Measurements from ENCODE around the gene IBSP.

IBSP gene, protein sequence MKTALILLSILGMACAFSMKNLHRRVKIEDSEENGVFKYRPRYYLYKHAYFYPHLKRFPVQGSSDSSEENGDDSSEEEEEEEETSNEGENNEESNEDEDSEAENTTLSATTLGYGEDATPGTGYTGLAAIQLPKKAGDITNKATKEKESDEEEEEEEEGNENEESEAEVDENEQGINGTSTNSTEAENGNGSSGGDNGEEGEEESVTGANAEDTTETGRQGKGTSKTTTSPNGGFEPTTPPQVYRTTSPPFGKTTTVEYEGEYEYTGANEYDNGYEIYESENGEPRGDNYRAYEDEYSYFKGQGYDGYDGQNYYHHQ

DNA sequence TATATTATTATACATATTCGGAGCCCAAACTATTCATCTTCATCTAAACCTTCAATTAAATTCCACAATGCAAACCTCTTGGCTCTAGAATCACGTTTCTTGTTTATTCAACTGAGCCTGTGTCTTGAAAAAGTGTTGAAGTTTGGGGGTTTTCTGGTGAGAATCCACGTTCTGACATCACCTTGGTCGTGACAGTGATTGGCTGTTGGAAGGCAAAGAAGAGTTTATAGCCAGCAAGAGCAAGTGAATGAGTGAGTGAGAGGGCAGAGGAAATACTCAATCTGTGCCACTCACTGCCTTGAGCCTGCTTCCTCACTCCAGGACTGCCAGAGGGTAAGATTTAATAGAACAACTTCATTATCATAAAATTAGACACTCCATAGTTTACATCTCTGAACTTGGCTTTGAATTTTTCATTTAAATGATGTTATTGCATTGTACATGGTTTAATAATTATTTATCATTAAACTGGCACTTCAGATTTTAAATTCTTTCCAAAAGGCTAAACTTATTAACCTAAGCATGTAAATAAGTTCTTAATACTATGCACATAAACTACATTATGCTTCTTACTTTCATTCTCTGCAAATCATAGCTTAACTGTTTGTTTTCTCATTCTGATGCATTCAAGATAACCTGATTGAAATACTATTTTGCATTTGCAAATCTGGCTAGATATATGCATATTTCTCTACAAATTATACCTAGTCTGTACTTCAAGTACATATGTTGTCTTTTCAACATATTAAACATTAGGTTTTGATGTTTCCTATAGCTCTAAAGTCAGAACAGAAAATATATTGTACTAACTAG, at the start of gene IBSP:
Gene IBSP (plus strand): TSS at position 254 of the 813 bp plus-strand sequence. CDS start 2,808 bp downstream, outside the sequence.
- H3K36me3 ChIP-seq, result no peaks in the 10 kb centered on the region
- H3K4me2 ChIP-seq, result no peak within 1 kb of the TSS
- no peak within 1 kb of the TSS for H3K27ac ChIP-seq
- no peak within 1 kb of the TSS for H3K4me3 ChIP-seq
- no peak for TF ChIP-seq Cebpa-rat (IDR thresholded peaks at IDR 0.05)
- no peak within 1 kb of the TSS for H3K9ac ChIP-seq
- H3K4me1 ChIP-seq, result no peaks in the 10 kb centered on the region
- no peaks in the 10 kb centered on the region for H3K27me3 ChIP-seq
- no peaks in the 10 kb centered on the region for H4K20me1 ChIP-seq
- no peaks in the 10 kb centered on the region for H3K9me3 ChIP-seq

DNA sequence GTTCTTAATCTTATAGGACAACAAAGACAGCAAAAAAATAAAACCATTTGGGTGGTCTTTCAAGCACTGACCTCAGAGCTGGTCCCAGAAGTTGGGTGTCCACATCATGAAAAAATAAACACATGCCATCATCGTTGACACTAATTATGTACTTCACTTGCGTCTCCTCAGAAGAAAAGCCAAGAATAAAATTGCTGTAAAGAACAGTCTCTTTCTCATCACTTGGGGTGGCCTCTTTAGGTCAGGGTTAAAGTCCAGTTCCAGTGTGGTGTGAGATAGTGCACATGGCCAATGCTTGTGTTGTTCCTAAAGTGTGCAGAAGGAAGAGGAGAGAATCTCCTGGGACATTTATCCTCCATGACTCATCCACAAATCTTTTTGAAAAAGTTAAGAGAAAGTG, 49.5 kb upstream of the IBSP start:
- TF ChIP-seq Cebpa-rat (IDR thresholded peaks at IDR 0.05), result no peak
- H3K36me3 ChIP-seq, result 0 out of 2 replicates have a peak, but pooled peaks cover 5% of the 10 kb centered on the region

DNA sequence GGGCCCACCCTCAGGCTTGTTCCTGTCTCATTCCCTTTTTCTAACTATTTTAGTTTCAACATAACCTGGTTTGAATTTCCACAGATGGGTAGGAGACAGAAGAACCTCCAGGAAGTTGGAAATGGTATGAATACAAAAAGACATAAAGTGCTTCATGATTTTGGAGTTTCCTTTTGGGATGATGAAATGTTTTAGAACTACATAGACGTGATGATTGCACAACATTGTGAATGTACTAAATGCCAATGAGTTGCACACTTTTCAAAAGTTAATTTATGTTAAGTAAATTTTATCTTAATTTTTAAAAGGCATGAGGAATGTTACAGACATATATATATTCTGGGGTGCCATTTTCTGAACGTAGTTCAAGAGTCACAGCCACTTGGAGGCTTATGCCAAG, 41.1 kb upstream of the IBSP start:
- Histone ChIP-seq H3K36me3 (no peaks in the 10 kb centered on the region), H3K27me3 (no peaks in the 10 kb centered on the region), H3K27ac (no peak overlapping the region), H3K9me3 (peaks cover 6% of the 10 kb centered on the region), H4K20me1 (no peaks in the 10 kb centered on the region), H3K4me2 (no peak overlapping the region), H3K4me1 (no peaks in the 10 kb centered on the region), H3K4me3 (no peak overlapping the region), H3K9ac (no peak overlapping the region)
- 0 out of 2 replicates have a peak, but pooled peaks have one; percentile 14 for TF ChIP-seq Cebpa-rat (IDR thresholded peaks at IDR 0.05)

More for the DNA sequence above, 49.5 kb upstream of the IBSP start:
- no peak overlapping the region for H3K4me2 ChIP-seq
- H3K9me3 ChIP-seq, result peaks cover 27% of the 10 kb centered on the region
- no peaks in the 10 kb centered on the region for H3K27me3 ChIP-seq
- H3K27ac ChIP-seq, result no peak overlapping the region
- H3K4me1 ChIP-seq, result no peaks in the 10 kb centered on the region
- no peak overlapping the region for H3K9ac ChIP-seq
- no peaks in the 10 kb centered on the region for H4K20me1 ChIP-seq
- H3K4me3 ChIP-seq, result no peak overlapping the region

DNA sequence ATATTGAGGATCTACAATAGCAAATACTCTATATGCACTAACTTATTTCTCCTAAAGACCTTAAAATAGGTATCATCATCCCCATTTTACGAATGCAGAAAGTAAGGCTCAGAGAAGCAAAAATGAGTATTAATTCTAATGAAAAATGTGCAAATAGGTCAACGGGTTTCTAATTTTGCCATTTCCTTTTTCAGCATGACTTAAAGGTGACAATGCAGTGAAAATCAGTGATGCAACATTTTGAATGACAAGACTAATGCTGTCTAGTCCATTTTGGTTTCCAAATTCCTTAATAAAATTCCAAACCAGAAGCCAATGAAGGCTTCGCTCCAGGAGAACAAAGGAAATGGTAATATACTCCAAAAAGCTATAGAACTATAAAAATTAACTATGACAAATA, 37.0 kb upstream of the IBSP start:
- H3K27ac ChIP-seq, result no peak overlapping the region
- H4K20me1 ChIP-seq, result no peaks in the 10 kb centered on the region
- H3K4me1 ChIP-seq, result no peaks in the 10 kb centered on the region
- H3K4me3 ChIP-seq, result no peak overlapping the region
- H3K9me3 ChIP-seq, result no peaks in the 10 kb centered on the region
- no peak for TF ChIP-seq Cebpa-rat (IDR thresholded peaks at IDR 0.05)
- H3K36me3 ChIP-seq, result no peaks in the 10 kb centered on the region
- H3K9ac ChIP-seq, result no peak overlapping the region
- no peaks in the 10 kb centered on the region for H3K27me3 ChIP-seq
- no peak overlapping the region for H3K4me2 ChIP-seq

- Histone ChIP-seq H3K27me3 (no peaks in the 10 kb centered on the region), H3K9ac (no peak overlapping the region), H3K4me1 (no peaks in the 10 kb centered on the region), H3K9me3 (no peaks in the 10 kb centered on the region), H3K36me3 (no peaks in the 10 kb centered on the region), H4K20me1 (no peaks in the 10 kb centered on the region), H3K4me3 (no peak overlapping the region), H3K27ac (no peak overlapping the region), H3K4me2 (no peak overlapping the region)
- TF ChIP-seq Cebpa-rat (IDR thresholded peaks at IDR 0.05), result no peak
Observed at GRCh38 chr4:87781569-87781968, 17.8 kb upstream of the IBSP start.

- Histone ChIP-seq H3K27ac (no peak overlapping the region), H3K36me3 (no peaks in the 10 kb centered on the region), H3K27me3 (no peaks in the 10 kb centered on the region), H4K20me1 (no peaks in the 10 kb centered on the region), H3K4me3 (no peak overlapping the region), H3K9ac (no peak overlapping the region), H3K4me2 (no peak overlapping the region), H3K4me1 (no peaks in the 10 kb centered on the region), H3K9me3 (no peaks in the 10 kb centered on the region)
- TF ChIP-seq Cebpa-rat (IDR thresholded peaks at IDR 0.05), result no peak
Observed at GRCh38 chr4:87783781-87784180, 15.6 kb upstream of the IBSP start.

DNA sequence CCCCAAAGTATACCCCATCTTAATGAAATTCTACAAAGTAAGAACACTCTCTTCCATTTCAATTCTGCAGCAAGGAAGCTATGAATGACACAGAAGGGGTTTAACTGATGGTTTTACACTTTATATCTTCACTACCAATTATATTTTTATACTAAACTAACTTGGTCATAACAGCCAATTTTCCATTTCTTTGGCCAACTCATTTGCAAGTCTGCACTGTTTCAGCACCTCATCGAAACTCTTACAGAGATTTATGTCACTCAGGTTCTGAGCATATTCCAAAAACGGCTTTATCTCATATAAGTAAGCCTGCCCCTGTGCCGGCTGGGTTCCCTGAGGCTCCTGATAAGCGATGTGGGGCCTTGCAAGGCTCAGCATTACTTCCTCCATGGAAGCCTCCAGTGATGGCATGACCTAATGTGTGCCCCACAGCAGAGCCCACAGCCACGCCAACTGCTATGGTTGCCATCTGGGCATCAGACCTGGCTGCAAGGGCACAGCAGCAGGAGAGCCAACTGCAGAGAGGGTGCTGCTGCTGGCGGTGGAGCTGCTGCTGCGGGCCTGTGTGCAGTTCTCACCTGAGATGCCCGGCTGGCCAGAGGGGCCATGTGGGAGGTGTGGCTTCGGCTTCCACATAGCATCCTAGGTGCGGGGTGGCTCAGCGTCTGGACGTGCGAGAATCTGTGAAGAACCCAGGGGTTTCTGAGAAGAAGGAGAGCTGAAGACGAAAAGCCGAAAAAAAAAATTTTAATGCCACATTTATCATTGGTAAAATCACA, 13.4 kb upstream of the IBSP start:
- no peaks in the 10 kb centered on the region for H3K36me3 ChIP-seq
- no peak for TF ChIP-seq Cebpa-rat (IDR thresholded peaks at IDR 0.05)

GRCh38 chr4:87802858-87803257, 3.5 kb downstream of the IBSP start:
- H3K36me3 ChIP-seq, result no peaks in the 10 kb centered on the region
- no peaks in the 10 kb centered on the region for H4K20me1 ChIP-seq
- H3K4me1 ChIP-seq, result no peaks in the 10 kb centered on the region
- no peak overlapping the region for H3K9ac ChIP-seq
- H3K4me3 ChIP-seq, result no peak overlapping the region
- TF ChIP-seq Cebpa-rat (IDR thresholded peaks at IDR 0.05), result no peak
- no peaks in the 10 kb centered on the region for H3K27me3 ChIP-seq
- H3K4me2 ChIP-seq, result no peak overlapping the region
- no peaks in the 10 kb centered on the region for H3K9me3 ChIP-seq
- no peak overlapping the region for H3K27ac ChIP-seq

More for the DNA sequence above, 13.4 kb upstream of the IBSP start:
- Histone ChIP-seq H3K9ac (no peak overlapping the region), H3K4me3 (no peak overlapping the region), H3K27me3 (no peaks in the 10 kb centered on the region), H4K20me1 (no peaks in the 10 kb centered on the region), H3K27ac (no peak overlapping the region), H3K4me1 (no peaks in the 10 kb centered on the region), H3K4me2 (no peak overlapping the region), H3K9me3 (no peaks in the 10 kb centered on the region)

DNA sequence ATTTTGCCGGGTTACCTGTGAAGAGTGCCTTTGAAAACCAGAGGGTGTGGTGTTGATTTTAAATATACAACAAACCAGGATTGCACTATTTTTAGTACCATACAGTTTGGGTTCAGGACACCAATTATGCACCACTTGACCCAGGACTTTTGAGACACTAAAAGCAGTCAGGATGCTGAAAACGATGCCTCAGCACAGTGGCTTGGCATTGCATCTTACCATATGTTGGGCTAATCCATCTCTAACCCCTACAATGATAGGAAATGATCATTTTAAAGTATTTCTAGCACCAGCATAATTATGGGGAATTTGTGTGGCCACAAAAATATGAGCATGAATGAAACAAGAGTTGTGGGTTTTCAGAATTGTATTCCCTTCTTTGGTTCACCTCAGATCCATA, 4.1 kb downstream of the IBSP start:
- H3K9ac ChIP-seq, result no peak overlapping the region
- no peak overlapping the region for H3K27ac ChIP-seq
- TF ChIP-seq Cebpa-rat (IDR thresholded peaks at IDR 0.05), result no peak
- H3K9me3 ChIP-seq, result no peaks in the 10 kb centered on the region
- no peak overlapping the region for H3K4me2 ChIP-seq
- H3K36me3 ChIP-seq, result no peaks in the 10 kb centered on the region
- no peaks in the 10 kb centered on the region for H4K20me1 ChIP-seq
- no peaks in the 10 kb centered on the region for H3K4me1 ChIP-seq
- no peaks in the 10 kb centered on the region for H3K27me3 ChIP-seq
- no peak overlapping the region for H3K4me3 ChIP-seq

Data from BLaER1 (cell line).